IPS-18c (cell line): Measurements from ENCODE around the gene GPSM3.
A peak's percentile ranks its signal among the peaks of the same experiment; 100 is the strongest.
"Not testable (repeated sequence)": the region's sequence is repeated elsewhere in the genome, so short reads cannot be mapped to it uniquely, and the experiment has no call there.

ENCODE experiments used
- H3K4me3 ChIP-seq: 2 replicates; pipeline ENCODE4 v1.7.0; 2013; ENCODE audit warnings: low read depth, mild to moderate bottlenecking, low read length, moderate library complexity; ENCODE audit not compliant: insufficient read depth
- H3K9me3 ChIP-seq: one replicate; pipeline ENCODE4 v1.6.1; 2013; ENCODE audit warnings: mild to moderate bottlenecking, low read length, moderate library complexity; ENCODE audit not compliant: control insufficient read depth, insufficient read depth

Gene GPSM3

DNA sequence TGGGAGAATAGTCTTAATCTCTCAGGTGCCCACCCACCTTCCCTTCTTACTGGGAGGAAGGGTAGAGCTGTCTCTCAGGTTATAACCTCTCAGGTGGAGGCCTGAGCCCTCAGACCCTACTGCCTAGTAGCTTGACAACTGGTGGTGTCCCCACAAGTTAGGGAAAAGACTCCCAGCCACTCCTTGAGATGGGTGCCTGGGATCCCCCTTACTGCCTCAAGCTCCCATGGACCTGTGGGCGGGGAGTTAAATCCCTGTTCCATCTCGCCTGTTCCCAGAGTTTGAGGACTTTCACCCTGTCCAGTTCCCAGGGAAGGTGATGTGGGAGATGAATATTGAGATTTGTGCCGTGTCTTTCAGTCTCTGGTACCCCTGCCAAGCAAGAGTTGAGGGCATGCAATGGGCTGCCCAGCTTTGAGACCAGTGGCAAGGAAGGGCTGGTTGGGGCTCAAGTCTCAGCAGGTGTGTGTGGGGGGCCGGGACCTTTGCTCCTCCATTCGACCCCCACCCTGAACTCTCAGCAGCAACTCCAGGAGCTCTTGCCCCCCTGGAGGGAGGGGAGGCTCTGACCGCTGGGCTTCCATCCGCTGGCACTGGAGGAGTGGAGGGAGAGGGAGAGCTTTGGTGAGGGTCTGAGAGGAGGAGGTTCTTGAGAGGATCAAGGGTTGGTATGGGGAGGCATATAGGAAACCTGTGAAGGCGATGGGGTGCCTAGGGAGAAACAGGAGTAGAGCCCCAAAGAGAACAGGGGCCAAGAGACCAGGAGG, 1.3 kb downstream of the GPSM3 start:
- H3K4me3 ChIP-seq, result peak overlapping the region; percentile 15; the same call in 1 of the 2 replicates
- no peaks in the 10 kb centered on the region for H3K9me3 ChIP-seq

DNA sequence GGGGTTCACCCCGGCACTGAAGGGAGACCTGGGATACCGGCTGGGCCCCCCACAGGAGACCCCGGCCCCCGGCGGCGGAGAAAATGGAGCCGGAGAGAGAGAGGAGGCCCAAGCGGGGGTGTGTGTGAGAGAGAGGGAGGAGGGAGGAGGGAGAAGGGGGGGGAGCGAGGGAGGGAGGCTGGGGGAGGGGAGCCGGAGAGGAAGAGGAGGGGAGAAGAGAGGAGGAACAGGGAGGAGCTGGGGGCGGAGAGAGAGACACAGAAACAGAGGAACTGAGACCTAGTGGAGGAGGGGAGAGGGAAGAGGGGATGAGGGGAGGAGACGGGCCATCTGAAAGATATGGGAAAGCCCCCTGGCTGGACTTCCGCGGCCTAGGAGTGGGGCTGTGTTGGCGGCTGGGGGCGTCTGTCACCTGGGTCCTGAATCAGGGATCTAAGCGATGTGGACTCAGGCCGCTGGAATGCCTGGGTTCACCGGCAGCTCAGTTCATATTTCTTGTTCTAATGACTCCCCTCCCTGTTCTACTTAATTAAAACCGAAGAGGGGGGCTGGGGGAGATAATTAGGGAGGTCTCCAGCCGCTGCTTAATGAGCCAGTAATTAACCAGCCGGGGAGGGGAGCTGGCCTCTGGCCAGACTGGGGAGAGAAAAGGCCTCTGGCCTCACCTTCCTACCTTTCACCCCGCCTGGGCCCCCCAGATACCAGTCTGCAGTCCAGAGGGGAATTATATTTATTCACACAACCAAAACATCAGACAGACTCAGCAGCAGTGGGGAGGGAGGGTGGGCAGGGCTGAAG, 2.2 kb downstream of the GPSM3 start, which contains the start of gene PBX2:
TSS of gene PBX2 (minus strand) at position 149 of the 798 bp plus-strand sequence. CDS start 287 bp downstream, outside the sequence.
- peak within 1 kb of the TSS; percentile 70 for H3K4me3 ChIP-seq

DNA sequence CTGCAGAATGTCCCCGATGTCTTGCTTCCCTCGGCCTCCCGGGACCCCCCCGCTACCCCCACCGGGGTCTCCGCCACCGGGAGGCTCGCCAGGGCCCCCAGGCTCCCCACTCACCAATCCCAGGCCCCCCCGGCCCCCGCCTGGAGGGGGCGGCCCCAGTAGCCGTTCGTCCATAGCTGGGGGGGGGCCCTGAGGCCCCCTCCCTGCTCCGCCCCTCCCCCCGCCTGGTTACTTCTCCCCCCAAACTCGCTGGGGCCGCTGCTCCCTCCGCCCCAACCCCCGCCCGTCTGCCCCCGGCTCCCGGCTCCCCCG, 2.7 kb downstream of the GPSM3 start:
- peak overlapping the region; percentile 70 for H3K4me3 ChIP-seq
- no peaks in the 10 kb centered on the region for H3K9me3 ChIP-seq

More for the DNA sequence above, 2.2 kb downstream of the GPSM3 start, which contains the start of gene PBX2:
- no peaks in the 10 kb centered on the region for H3K9me3 ChIP-seq

DNA sequence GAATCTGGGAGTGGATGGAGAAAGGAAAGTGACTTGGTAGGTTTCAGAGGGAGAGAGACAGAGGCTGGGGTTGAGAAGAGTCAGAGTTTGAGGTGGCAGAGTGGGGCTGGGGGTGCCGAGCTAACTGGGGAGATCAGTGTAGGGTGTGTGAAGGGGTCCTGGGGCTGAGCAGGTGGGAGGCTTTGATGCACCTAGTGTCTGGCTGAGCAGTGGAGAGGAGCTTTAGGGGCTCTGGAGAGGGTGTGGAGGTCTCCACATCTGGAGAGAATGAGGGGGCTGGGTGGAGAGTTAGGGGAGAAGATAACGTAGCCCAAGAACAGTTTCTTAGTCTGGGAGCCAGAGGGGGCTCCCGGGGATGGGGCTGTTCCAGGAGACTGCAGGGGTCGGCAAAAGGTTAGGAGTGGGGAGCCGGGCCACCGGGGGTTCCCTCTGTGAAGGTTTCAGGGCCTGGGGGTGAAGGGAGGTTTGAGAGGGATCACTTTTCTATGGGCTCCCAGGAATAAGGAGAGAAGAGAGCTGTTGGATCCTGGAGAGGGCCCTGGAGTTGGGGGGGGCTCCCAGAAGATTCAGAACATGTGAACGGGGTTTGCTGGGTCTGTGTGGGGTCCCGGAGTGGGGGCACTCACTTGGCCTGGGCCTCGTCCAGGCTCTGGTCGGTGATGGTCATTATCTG, 3.2 kb downstream of the GPSM3 start:
- H3K9me3 ChIP-seq, result no peaks in the 10 kb centered on the region
- H3K4me3 ChIP-seq, result peak overlapping the region; percentile 70

DNA sequence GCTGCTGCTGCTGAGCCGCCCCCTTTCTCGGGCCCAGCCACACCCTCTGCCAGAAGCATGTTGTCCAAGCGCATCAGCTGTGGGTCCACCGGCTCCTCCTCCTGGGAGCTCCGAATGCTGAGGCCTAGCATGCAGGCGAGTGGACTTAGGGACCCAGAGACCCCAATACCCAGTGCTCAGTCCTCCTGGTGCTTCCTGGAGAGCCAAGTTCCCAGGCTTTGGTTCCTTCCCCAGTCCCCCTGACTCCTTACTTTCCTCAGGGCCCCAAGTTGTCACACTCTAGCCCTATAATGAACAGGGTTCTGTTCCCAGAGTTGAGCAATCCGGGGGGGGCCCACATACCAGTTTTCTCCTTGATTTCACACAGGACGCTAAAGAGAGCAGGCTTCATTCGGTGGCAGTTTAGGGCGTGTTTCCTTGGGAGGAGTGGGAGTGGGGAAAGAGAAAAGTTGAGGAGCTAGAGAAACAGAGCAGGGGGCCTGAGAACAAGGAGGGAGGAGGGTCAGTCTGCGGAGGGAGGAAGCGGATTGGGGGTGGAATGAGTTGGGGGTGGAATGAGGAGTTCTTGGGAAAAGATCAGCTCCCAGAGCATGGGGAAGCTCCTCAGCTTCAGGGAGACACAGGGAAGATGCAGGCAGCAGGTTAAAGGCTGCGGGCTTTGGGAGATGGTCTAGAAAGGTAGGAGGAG, 3.9 kb downstream of the GPSM3 start:
- Histone ChIP-seq H3K9me3 (no peaks in the 10 kb centered on the region), H3K4me3 (peak overlapping the region; percentile 70)

DNA sequence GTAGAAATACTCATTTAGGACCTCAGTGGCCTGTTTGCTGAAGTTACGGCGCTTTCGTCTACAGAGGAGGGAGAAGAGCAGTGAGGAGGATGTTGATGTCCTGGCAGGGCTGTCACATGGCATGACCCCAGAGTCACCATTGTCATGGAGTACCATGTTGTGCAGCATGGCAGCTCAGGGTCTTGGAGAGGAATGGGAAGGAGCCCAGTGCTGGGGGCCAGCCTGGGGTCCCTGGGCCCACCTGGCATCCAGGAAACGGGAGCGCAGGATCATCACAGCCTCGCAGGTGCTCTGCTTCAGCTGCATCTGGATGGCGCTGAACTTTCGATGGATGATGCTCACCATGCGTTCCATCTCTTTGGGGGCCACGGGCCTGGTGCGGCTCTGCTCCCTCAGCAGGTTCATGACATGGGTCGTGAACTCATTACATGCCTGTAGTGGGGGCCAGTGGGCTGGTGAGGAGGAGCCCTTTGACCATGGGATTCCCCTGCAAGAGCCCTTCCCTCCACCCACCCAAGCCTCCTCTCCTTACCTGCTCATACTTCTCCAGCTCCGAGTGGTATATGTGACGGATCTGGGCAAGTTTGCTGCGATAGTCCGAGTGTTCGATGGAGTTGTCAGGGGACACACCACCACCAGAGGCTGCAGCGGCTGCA, 4.6 kb downstream of the GPSM3 start:
- not testable (repeated sequence) for H3K9me3 ChIP-seq, H3K4me3 ChIP-seq

DNA sequence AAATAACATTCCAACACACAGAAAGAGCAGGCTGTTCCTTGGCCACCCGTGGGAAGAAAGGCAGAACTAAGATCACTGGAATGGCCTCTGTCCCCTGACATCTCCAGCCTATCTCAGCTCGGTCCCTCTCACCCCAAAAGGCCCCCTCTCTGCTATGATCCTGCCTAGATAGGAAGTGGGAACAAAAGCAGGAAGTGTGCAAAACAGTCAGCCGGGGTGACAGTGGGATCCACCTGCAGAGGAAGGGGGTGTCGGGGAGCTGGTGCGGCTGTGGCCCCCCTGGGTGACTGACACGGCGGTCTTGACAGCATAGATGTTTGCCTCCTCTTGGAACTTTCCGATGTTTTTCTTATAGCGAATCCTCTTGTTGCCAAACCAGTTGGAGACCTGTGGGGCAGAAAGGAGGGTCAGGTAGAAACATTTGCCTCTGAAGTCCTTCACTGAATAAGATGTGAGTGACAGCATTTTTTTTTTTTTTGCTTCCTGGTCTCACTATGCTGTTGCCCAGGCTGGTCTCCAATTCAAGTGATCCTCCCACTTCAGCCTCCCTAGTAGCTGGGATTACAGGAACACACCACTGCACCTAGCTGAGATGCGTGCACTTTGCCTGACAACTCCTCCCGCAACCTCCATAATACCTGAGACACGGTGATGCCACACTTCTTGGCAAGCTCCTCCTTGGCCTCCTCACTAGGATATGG, 5.3 kb downstream of the GPSM3 start:
- Histone ChIP-seq H3K9me3 (no peaks in the 10 kb centered on the region), H3K4me3 (no peak overlapping the region)

DNA sequence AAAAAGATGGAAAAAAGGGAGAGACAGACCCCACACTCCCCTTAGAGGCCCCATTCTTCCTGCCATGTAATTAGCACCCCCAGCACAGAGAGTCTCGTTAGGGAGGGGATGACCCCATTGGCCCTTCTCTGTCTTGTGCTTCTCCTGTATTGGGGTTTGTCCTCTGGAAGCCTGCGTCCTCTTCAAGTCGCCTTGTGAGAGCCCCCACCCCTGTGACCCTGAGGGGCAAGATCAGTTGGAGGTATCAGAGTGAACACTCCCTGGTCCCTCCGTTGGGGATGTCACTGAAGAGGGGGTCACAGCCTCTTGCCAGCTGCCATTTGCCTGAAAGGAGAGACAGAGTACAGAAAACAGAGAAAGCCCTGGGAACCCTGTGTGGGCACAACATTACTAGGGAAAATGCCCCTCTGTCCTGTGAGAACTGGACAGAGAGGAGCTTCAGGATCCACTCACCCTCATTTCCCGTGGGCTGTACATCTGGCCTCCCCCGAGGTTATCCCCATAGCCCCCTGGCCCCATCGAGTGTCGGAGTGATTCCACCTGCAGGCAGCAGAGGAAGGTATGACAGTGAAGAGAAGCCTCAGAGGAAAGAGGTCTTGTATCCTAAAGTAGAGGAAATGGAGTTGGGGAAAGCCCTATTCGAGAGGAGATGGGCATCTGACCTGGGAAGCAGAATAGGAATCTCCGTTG, 6.1 kb downstream of the GPSM3 start:
- not testable (repeated sequence) for H3K4me3 ChIP-seq, H3K9me3 ChIP-seq

DNA sequence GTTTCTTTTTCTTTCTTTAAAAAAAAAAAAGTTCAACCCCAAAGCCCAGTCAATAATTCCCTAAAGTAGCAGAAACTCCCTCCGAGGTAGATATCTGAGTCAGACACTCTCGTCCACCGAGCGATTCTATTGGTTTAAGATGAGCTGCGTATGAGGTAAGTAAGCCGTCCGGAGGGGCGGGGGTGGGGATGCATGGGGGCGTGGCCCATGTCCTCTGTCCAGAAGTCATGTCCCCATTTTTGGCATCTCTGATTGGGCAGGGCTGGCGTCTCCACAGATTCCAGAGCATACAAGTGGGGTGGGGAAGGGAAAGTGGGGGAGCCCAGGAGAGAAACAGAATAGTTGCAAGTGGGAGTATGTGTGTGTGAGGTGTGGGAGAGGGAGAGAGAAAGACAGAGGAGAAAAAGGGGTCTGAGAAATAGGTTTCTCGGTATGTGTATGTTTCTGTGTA, 6.7 kb downstream of the GPSM3 start:
- not testable (repeated sequence) for H3K4me3 ChIP-seq

DNA sequence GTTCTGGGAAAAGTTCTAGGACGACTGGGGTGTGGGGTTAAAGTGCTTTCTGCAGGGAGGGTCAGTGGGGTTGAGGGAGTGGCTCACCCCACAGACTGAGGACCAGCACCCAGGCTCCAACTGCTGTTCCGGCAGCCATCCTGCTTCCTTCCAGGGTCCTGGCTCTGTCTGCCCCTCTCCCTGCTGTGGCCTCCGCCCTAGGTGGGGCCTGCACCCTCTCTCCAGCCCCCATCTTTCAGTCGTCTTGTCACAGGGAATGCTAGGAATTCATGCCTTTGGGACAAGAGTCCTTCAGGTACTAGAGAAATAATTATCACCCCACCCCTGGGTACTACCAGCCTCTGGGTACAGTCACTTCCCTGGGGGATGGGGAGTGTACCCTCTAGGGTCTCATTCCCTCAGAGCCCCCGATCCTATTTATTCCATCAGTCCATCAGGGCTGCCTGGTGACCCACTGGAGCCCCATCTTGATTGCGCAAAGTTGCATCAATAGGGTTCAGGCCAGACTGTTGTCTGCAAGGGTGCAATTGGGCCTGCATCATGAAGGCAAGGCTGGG, 8.3 kb downstream of the GPSM3 start, which contains the start of gene AGER:
TSS of gene AGER (minus strand) at position 170 of the 557 bp plus-strand sequence. CDS start at position 139, 31 bp downstream.
- no peaks in the 10 kb centered on the region for H3K9me3 ChIP-seq

More for the DNA sequence above, 6.7 kb downstream of the GPSM3 start:
- not testable (repeated sequence) for H3K9me3 ChIP-seq

DNA sequence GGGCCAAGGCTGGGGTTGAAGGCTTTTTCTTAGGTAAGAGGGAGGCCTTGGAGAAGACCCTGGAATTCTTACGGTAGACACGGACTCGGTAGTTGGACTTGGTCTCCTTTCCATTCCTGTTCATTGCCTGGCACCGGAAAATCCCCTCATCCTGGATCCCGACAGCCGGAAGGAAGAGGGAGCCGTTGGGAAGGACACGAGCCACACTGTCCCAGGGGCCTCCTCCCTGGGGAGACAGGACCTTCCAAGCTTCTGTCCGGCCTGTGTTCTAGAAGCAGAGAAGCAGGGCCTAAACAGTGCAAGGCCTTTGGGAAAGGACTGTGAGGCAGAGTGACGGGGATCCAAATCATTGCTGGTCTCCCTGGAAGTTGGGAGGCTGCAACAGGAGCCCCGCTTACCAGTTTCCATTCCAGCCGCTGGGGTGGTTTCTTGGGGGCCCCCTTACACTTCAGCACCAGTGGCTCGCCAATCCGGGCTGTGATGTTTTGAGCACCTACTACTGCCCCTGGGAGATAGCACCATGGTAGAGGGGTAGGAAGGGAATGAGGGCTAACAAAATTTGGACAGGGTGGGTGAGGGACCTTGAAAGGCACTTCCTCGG, 8.9 kb downstream of the GPSM3 start:
- Histone ChIP-seq H3K4me3 (no peak overlapping the region), H3K9me3 (no peaks in the 10 kb centered on the region)

More for the DNA sequence above, 8.3 kb downstream of the GPSM3 start, which contains the start of gene AGER:
- H3K4me3 ChIP-seq, result no peak within 1 kb of the TSS

DNA sequence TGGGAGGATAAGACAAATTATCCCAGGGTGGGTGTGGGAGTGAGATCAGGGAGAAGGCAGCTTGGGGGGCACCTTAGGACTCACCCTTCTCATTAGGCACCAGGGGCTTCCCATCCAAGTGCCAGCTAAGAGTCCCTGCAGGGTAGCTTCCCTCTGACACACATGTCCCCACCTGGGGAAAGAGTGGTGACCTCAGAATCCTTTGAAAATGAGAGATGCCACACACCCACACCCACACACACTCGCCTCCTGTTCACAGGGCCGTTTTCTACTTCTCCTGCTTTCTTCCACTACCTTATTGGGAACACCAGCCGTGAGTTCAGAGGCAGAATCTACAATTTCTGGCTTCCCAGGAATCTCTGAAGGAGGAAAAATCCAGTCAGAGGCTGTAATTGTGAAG, 9.4 kb downstream of the GPSM3 start:
- no peaks in the 10 kb centered on the region for H3K9me3 ChIP-seq
- no peak overlapping the region for H3K4me3 ChIP-seq

DNA sequence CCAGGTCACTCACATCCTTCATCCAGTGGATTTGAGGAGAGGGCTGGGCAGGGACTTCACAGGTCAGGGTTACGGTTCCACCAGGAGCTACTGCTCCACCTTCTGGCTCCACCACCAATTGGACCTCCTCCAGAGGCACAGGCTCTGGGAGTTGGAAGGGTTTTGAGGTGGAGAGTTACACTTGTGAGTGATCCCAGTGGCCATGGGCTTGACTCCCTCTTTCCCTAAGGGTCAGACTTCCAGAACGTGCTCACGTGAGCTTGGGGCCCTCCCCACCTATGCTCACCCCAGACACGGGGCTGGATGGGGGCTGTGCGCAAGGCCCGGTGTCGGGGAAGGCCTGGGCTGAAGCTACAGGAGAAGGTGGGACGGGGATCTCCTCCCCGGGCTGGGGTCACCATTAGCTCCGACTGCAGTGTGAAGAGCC, 9.9 kb downstream of the GPSM3 start:
- H3K9me3 ChIP-seq, result no peaks in the 10 kb centered on the region
- H3K4me3 ChIP-seq, result no peak overlapping the region

DNA sequence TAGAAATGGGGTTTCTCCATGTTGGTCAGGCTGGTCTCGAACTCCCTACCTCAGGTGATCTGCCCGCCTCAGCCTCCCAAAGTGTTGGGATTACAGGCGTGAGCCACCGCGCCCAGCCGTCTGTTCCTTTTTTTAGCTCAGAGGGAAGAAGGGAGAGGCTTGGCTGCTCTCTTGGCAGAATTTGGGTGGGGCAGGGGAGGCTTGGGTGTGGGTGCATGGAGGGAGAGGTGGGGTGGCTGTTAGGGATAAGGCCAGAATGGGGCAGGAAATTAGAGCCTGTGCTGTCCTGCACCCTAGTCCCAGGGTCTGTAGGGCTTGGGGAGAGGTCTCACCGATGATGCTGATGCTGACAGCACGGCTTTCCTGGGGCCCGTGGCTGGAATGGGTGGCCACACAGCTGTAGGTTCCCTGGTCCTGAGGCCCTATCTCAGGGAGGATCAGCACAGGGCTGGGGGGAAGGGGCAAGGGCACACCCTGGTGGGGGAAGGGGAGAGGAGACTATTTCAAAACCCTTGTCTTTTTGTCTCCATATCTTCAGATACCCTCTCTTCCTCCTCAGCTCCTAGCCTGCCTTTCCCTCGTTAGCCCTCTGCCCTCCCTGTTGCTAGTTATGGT, 10.4 kb downstream of the GPSM3 start:
- Histone ChIP-seq H3K9me3 (no peaks in the 10 kb centered on the region), H3K4me3 (no peak overlapping the region)
